Stimulated activated CD8-positive, alpha-beta memory T cell treated with anti-CD3 and anti-CD28 coated beads, Interleukin-15, amount 100 ng/mL, for 4 hours (primary cell): ENCODE measurements around the gene GFOD1.

Experiments used
- DNase-seq, 2 donors: peaks; one replicate each; pipeline ENCODE4 v3.0.0-alpha.2; 2020; ENCODE audit warnings: low read depth in 2 of 2

Gene GFOD1

DNA sequence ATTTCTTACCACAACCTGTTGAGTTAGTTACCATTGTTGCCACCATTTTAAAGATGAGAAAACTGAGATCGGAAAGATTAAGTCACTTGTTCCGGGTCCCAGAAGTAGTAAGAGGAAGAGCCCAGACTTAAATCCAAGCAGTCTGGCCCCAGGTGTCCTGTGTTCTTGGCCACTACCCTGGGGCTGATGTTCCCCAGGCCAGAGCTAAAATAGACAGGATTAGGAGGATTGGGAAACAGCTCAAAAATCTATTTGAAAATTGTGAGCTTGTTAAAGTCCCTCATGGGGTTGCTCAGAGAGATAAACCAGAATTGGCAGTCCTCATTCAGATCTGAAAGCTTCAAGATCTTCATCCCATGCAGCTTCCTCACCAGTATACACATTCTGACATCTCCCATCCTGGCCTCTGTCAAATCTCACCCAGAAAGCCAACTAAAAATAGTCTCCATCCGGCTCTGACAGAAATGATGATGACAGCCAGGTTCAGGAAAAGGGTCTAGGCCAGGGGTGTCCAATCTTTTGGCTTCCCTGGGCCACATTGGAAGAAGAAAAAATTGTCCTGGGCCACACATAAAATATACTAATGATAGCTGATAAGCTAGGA lies 62.0 kb downstream of the GFOD1 start:
- DNase-seq = no peak

DNA sequence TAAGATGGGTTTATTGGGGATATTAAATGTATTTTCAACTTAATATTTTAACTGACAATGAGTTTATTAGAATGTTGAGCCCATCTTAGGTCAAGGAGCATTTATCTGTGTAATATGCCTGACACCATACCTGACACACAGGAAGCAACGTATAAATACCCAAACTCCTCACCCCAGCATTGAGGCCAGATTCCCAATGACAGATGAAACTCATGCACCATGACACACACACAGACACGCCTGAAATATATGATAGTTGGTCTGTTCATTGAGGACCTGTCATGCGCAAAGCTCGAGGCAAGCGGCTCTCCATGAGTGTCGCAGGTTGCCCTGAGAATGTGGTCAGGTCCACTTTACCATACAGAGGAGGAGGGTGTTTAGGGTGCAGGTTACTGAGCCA lies 64.1 kb downstream of the GFOD1 start:
- DNase-seq = no peak

DNA sequence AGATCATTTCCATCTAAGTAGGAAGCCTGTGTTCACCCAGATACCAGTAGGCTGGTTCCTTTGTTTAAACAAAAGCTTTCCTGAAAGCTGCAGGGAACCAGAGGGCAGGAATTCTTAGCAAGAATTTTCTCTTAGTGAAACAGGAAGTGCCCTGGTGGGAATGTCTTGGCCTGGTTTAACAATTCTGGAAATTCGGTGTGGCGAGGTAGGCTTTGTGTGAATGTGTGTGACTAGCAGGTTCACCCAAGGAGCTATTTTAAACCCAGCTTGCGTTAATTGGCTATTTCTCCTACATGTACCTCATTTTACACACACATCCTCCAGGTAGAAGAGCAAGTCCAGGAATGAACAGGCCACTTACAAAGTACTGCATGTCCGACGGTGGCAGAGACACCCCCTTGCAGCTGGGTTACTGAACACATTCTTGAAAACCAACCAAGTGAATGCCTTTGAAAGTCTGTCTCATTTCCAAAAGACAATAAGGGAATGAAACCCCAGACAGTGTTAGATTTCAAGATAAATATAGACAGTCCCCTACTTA lies 64.6 kb downstream of the GFOD1 start:
- DNase-seq = no peak

DNA sequence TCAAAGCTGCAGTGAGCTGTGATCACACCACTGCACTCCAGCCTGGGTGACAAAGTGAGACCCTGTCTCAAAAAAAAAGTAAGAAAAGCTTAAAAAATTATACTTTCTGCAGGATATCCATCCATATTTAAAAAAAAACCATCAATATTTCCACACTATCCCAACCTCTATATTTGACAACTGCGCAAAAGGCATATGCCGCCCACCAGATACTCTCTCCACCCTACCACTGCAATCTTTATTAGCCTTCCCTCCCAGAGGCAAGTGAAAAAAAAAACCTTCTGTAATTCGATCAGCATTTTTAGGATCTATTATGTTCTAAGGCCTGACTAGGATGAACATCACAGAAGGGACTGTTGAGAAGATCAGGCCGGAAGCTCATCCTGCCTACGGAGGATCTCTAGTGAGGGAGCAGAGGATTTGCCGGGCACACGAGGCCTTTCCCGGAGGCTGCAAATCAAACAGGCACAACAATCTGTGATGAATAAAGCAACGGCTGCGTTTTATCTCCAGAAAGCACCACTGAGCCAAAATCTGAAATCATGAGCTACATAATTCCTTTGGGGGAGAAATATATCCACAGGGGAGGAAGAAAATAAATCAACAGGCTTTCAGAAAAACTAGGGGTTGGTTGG lies 65.9 kb downstream of the GFOD1 start:
- no peak for DNase-seq

DNA sequence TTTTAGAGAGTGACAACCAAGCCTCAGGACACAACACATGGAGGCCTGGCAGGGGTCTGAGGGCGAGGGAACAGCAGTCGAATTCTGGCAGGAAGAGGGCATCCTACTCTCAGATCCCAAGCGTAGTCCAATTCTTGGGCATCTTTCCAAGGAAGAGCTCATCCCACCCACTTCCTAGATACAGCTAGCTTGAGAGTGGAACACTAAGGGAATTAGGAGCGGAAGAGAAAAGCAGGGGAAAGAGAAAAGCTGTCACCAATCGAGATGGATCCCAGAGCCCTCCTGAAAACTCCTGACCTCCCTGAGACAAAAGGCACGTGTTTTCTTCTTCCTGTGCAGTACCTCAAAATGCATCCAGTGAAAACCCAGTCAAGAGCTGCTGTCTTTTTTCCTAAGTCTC lies 67.1 kb downstream of the GFOD1 start:
- DNase-seq = no peak

DNA sequence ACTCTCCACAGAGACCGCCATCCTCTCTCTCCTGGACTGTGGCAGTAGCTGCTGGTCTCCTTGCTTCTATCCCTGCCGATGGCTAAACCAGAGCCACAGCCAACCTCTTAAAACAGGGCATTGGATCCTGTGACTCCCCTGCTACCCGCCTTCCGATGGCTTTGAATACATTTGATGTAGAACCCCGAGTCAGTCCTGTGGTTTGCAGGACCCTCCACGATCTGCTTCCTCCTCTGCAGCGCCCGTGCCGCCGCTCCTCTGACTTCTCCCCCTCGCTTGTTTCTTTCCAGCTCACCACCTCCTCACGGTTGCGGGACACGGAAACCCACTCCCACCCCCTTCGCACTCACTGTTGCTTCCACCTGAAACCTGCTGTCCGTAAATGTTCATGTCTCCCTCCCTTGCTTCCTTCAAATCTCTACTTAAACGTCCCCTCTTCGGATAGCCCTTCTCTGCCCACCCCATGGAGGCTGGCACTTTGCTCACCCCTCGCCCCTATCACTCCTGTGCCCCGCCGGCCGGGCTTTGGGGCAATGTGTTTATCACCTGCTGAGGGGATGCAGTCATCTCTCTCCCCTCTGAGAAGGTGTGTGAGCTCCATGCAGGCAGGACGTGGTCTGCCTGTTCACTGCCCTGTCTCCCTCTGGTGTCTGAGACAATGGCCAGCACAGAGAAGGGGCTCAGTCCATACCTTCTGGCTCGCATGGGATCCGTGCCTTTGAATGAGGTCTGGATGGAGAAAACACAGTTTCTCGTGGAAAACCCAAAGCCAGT lies 67.8 kb downstream of the GFOD1 start:
- DNase-seq = no peak

DNA sequence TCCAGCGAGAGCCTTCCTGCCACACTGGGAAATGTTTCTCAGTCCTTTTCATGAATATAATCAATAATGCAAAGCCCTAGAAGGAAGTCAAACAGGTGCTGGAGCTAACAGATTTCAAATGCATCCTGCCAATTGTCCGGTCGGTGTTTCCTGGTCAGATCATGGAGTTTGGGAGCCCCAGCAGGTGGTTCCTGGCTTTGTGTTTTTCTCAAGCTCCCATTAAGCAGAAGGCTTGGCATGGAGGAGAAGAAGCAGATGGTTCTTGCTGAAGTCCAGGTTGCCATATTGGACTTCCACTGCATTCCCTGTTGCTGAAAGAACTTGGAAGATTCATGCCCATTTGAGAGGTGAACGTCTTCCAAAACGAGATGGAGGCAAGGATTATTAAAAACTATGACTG lies 68.6 kb downstream of the GFOD1 start:
- DNase-seq = no peak

DNA sequence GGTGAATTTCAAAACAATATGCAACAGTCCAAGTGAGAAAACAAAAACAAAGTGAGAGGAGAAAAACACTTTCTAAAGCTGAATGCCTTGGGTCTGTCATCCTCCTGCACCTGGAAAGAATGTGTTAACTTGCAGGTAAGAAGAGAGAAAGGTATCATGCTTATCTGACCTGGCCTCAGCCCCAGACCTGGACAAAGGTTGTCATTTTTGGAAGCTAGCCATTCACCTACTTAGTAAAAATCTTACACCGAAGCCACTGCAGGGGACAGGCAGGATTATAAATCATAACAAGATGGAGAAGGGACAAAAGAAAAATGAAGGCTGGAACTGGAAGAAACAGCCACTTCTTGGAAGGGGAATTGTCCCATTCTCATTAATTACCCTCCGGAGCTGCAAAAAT lies 69.4 kb downstream of the GFOD1 start:
- DNase-seq = no peak

DNA sequence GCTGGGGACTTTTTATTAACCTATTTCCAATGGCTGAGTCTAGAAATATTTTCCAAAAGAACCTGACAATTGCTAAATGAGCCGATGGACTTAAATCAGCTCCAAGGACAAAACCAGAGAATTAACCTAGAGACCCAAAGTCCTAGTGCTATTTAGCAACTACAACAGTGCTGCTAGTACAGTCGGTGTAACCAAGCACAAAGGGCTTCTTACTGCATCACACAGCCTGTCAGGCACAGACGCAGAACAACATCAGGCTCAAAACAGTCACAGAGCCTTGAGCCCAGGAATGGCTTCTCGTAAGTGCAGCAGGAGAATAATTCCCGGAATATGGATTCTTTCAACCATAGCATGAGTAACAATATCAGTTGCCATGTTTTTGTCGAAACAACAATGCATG lies 70.0 kb downstream of the GFOD1 start:
- DNase-seq = no peak

DNA sequence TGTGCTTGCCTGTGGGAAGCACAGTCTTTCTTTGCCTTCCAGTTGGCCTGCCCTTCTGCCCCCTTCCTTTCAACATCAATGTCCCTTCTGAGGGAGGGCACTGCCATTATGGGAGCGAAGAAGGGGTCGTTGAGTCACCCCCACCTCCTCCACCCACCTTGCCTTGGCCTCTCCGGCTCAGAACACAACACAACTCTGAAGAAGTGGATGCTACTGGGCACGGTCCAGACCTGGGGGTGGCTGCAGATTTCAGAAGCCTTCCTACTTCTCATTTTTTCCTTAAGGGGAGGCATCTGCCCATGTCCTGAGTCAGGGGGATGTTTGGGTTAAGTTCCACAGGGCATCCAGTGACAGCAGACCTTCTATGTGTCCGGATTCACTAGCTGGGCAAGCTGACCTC lies 72.1 kb downstream of the GFOD1 start:
- DNase-seq = no peak

DNA sequence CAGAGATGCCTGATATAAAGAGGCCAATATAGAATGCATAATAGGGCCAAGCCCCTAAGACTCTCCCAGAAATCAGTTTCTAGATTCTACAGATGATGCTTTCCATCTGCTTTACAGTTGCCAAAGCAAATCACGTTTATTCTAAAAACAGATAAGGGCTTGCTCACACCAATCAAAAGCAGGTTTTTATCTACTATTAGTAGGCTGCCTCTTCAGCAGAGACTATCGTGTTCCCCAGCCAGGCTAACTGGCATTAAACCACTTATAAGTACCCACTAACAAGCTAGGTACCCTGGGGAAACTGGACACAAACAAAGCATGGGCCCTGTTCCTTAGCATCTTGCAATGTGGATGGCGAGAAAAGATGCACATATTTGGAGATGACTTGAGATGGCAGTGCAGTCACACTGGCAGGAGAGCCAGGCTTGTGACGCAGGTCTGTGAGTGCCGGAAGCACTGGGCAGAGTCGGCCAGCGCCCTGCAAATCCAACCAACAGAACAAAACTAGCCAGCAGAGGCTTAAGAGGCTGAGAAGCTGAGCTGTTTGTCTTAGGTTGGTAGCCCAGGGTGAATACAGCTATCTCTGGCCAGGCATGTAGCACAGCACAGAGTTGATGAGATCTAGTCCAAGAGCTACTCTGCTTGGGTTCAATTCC lies 73.4 kb downstream of the GFOD1 start:
- no peak for DNase-seq

DNA sequence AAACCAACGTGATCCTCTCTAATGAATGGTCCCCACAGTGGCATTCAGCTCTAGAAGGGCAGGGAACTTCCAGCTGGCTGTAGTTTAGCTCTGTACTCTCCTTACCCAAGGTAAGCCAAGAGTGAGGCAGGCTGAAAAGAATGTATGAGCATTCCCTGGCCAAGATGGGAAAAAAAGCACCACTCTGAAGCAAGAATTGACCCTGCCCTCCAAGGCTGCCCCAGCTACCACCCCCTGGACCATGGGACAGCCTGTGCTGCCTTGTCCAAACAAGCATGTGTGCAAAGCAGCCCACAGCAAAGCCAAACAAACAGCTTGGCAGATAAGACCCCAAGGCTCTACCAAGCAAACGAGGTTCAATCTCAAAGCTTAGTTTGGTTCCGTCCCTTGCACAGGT lies 73.9 kb downstream of the GFOD1 start:
- DNase-seq = no peak

DNA sequence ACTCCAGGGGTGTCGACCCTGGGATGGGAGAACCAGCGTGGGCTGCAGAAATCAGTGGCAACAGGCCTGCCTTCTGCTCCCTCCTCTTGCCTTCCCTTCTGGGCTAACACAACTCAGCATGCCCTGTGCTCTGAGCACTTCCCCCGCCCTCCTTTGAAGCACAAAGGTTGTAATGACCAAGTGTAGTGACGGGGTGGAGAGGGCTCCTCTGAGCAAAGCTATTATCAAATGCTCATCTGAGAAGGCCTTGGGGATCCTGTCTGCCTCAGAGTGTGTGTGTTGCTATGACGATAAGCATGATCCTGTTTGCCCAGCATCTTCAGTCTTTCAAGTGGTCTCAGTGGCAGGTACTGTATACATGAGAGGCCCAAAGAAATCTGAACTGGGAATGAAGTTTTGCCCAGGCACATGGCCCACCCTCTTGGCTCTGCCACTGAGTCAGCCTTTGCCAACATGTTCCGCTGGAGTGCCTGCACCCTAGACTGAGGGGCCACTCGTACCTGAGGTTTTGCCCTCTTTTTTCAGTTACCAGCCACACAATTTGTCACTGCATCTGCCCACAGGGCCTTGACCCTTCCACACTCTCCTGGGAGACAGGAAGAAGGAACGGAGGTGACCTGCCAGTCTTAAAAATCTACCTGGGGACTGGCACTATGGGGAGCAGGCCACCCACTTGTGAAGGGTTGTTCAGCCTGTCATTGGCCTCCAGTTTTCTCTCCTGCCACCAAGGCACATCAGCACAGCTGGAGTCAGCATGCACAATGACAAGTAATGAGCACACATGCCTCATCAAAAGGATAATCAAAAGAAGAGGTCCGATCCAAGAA lies 74.5 kb downstream of the GFOD1 start:
- no peak for DNase-seq

DNA sequence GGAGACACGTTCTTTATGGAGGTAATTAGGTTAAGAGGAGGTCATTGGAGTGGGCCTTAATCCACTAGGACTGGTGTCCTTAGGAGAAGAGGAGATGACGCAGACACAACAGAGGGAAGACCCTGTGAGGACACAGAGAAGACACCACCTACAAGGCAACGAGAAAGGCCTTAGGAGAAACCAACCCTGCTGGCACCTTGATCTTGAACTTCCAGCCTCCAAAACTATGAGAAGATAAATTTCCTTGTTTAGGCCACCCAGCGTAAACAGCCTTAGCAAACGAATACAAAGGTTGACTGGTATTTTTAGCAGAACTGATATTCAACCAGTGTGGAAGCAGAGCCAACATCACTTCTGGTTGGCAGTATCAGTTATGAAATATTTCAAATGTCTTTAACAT lies 75.2 kb downstream of the GFOD1 start:
- no peak for DNase-seq

DNA sequence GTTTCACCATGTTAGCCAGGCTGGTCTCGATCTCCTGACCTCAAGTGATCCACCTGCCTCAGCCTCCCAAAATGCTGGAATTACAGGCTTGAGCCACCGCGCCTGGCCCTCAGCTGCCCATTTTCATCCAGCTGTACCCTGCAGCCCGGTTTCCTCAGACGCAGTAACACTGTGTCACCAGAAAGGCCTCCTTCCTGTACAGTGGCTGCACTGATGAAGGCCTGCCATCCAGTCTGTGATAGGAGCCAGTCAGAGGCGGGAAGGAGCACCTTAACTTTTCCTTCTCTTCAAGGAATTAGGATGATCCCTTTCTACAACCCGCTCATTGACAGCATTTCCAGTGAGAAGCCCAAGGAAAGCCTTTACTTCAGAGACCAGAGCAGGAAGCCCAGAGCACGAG lies 75.9 kb downstream of the GFOD1 start:
- DNase-seq = no peak

DNA sequence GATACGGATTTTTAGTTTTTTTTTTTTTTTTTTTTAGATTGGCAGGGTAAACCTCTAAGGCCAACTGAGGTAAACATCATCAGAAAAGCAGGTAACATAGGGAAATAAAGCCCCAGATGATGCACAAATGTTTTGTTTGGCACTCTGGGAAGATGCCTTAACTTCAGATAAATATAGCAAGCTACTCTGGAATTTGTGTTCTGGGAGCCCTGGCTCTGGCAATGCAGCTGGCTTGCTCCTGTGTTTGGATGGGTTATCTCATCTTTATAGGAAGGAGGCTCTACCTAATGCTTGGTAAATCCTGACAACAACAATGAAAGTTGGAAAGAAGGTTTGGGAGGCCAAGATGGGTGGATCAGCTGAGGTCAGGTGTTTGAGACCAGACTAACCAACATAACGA lies 77.4 kb downstream of the GFOD1 start:
- DNase-seq = no peak

DNA sequence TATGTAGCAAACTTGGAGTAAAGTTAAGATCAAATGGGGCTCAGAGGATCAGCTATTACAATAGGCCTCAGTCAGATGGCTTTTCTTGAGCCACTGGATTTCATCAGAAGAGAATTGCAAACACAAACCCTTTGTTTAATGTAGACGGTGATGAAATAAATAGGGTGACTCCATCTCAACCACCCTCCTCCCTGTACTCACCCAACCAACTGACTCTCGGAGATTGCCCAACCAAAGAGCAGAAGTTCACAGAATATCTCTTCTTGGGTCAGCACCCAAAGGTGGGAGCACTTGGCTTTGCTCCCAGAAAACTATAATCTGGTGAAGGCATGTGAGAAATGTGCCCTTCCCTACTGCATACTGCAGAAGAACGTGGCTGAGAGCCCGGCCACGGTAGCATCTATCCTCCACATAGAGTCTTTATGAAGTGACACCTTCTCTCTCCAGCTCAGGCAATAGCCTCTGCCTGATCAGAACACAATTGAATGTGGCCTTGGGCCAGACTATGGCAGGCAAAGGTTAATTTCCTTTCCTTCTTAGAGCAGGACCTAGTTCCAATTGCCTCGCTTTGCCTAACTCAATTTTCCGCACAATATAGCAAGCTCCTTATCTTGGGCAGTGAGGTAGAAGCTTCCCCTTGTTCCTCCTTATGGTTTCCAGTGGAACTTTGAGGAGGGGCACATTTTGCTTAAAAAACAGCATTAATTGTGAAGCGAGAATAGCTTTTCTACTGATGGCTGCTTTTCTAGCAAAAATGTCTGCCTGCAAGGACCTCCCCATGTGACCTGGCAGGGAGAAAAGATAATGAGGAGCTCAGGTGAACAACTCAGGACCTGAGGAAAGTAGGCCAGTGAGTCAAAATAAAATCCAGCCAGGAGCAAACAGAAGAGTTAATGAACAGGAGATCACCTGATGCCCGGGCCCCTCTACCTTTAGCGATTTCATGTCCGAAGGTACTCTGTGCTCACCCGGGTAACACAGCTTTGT lies 79.4 kb downstream of the GFOD1 start:
- DNase-seq = no peak

DNA sequence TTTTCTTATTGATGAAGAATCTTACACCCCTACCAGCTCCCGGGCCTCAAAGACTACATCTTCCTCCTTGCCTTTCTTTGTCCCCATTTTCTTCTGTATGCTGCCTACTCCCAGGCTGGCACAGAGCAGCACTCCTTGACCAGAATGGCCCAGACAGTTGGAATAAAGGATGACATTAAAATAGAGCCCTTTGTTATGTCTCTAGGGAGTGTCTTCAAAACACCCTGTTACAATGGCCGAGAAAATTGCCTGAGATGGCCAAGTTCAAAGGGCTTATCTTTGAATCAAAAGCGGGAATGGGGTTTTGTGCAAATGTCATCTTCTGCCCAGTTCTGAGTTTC lies 80.1 kb downstream of the GFOD1 start:
- no peak for DNase-seq

DNA sequence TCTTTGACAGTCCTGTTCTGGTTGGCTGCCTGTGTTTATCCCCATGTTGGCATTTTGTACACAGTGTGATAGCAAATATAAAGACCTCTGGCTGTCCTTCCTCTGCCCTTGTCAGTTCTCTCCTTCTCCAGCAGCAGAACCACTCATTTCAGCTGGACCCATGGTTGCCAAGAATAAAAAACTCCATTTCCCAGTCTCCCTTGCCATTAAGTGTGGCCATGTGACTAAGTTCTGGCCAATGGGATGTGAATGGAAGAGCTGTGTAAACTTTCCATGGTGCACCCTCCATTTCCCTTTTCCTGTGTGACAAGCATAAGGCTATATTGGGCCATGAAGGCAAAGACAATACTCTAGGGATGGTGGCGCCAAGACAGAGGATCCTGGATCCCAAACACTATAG lies 80.6 kb downstream of the GFOD1 start:
- no peak for DNase-seq

DNA sequence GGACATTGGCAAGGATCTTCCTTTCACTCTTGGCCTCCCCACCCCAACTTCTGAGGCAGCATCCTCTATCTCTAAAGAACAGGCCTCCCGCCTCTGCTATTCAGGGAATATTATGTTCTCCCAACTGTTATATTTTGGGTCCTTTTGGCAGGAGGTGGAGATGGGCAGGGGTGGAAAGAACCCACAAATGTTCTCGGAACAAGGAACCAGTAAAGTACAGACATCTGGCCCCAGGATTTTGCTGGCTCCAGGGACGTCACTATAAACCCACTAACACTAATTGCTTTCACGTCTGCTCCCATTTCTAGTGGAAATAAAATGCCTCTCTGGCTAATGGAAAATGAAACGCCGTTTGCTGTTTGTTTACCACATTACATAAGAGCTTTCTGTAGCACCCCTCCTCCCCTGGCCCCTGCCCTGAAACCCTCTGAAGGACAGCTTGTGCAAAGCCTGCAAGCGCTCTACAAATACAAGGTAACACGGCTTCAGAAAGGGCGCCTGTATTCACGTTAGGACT lies 81.4 kb downstream of the GFOD1 start:
- DNase-seq = no peak
